Erythroblast (primary cell): Measurements from ENCODE around the gene EGR4.
A peak's percentile ranks its signal among the peaks of the same experiment; 100 is the strongest.

ENCODE experiments used
- DNase-seq, 2 experiments: peaks; one replicate each; lab custom pipeline; 2025; lab: John Stamatoyannopoulos, UW
- GATA1 ChIP-seq: IDR thresholded peaks from 2 replicates; pipeline ENCODE4 v1.6.1; 2011; ENCODE audit warnings: low read depth, mild to moderate bottlenecking, control low read depth, low read length, moderate library complexity
- POLR2A ChIP-seq: IDR thresholded peaks from 2 replicates; pipeline ENCODE4 v1.6.1; 2011; ENCODE audit warnings: mild to moderate bottlenecking, low read length

Gene EGR4

DNA sequence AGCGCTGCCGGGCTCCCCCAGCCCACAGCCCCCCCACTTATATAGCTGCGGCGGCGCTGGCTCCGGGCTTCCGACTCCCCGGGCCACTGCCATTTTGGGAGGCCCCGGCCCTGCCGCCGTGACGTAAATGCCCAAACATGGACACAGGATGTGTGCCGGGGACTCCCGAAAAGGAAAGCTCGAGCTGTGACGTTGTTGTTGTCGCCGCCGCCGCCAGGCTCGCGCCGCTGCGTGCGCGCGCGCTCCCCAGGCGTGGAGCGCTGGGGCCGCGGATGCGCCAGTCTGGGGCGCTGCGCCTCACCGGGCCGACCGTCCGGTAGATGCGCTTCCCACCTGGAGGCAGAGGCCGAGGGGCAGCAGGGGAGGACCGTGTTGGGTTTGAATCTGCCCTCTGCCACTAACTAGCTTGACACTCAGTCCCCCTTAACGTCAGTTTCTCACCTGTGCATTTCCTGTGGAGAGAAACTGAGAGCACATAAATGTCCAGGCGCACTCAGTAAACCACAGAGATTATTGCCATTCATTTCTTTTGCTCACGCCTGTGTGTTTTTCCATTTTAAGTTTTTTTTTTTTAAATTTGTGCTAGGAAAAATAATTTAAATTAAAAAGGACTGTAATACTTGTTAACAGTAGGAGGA, at the start of gene EGR4:
Gene EGR4 (minus strand): TSS at position 15 of the 638 bp plus-strand sequence. CDS start 231 bp downstream, outside the sequence.
- TF ChIP-seq POLR2A (no peak), GATA1 (no peak)
- peak; percentile 61 to 78 for DNase-seq

DNA sequence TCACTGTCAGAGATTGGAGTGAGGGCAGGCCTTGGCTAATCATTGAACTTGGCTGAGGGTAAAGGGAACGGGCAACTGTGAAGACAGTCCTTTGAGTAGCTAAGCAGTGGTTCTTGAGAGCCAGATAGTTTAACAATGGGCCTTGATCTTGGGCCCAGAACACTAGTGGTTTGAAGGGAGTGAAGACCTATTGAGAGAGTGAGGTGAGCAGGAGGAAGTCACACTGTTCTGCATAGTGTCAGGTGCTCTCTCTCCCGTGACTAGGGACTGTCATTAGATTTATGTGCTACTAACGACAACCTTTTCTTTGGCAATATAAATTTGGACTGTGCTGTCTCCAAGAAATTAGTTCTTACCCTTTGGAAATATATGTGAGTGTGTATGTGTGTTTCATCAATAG, 47.7 kb upstream of the EGR4 start:
- TF ChIP-seq GATA1, result no peak
- no peak for TF ChIP-seq POLR2A
- DNase-seq, result no peak

DNA sequence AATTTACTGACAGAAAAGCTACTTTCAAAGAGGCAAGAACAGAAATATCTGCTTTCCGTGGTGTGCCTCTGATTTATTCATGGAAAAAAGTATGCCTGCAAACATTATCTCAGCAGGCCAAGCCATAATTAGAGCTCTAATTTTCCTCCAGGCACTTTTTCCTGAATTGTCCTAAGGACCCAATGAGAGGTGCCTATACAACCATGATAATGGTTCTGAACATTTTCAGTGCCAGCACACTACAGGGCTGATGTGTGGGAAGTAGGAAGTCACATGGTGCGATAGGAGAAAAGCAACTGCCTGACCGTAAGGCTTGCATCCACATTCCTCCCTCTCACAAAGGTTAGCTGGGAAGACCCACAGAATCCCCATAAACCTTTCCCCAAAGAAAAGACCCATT, 45.9 kb upstream of the EGR4 start:
- TF ChIP-seq POLR2A (no peak), GATA1 (no peak)
- no peak for DNase-seq

DNA sequence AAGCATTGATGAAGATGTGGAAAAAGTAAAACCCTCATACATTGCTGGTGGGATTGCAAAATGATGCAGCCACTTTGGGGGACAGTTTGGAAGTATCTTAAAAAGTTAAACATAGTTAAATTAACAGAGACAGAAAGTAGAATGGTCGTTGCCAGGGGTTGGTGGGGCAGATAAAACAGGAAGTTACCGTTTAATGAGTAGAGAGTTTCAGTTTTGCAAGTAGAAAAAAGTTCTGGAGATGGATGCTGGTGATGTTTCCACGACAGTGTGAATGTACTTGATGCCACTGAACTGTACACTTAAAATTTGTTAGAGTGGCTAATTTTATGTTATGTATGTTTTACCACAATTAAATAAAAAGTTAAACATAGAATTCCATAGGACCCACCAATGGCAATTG, 44.5 kb upstream of the EGR4 start:
- DNase-seq, result no peak
- TF ChIP-seq POLR2A, result no peak

DNA sequence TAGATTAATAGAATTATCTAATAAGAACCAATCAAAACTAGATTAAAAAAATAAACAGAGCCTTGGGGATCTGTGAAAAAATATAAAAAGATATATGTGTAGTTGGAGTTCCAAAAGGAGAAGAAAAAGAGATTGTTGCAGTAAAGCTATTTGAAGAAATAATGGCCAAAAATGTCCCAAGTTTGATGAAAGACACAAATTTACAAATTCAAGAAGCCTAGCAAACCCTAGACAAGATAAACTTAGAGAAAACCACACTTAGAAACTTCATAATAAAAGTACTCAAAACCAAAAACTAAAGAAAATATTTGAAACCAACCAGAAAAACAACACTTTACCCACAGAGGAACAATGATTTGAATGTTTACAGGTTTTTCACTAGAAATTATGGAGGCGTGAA, 41.3 kb upstream of the EGR4 start:
- DNase-seq, result no peak
- no peak for TF ChIP-seq GATA1
- no peak for TF ChIP-seq POLR2A

DNA sequence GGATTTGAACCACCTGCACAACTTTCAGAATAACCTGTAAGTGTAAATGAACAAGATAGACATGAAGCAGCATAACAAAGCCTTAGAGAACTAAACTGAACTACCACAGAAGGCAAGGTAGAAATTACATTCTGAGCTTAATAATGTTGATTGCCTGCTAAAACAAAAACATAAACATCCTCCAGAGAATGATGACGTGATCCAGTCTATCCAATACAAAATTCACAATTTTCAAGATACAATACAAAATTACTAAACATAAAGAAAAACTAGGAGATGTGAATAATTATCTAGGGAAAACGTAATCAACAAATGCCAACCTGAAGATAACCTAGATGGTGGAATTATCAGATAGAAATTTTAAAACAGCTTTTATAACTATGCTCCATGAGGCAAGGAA, 40.7 kb upstream of the EGR4 start:
- no peak for TF ChIP-seq GATA1
- TF ChIP-seq POLR2A, result no peak
- DNase-seq, result no peak

DNA sequence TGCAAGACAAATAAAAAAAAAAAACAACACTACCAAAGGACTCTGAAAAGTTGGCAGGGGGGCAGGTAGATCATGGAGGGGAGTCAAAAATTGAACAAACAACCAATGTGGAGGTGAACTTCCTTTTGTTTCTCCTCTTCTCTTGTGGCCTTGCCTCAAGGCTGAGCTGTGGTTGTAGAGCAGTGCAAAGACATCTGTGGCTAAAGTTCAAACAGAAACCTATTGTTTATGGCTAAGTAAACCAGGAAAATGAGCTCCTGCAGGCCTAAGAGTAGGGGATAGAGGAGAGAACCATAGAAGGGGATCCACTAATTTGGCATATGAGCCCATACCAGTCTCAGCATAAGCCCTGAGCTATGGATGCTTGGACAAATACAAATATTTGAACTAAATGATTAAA, 40.2 kb upstream of the EGR4 start:
- no peak for DNase-seq
- TF ChIP-seq POLR2A (no peak), GATA1 (no peak)

DNA sequence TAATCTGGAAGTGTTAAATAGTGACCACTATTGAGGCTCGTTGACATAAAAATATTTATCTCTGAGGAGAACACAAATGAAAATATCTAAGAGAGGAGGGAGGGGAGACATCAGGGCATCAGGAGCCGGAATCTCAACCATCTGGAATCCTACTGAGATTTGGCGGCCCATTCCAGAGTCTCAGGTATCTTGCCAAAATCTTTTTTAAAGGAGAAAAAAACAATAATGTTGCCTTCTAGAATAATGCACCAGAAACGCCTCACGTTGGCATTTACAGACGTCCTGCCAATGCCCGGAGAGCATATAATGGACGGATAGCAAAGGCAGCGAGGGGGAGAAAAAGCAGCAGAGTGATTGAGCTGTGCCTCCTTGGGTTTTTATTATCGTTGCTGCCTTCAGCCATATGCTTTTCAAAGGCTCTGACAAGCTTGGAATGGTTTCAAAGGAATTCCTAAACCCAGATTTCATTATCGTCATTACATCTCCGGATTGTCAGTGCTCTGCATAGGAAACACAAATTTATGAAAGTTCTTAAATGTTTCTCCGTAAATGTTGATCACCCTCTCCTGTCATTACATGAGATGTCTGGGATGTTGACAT, 30.9 kb upstream of the EGR4 start:
- no peak for DNase-seq
- TF ChIP-seq POLR2A, result no peak
- no peak for TF ChIP-seq GATA1

DNA sequence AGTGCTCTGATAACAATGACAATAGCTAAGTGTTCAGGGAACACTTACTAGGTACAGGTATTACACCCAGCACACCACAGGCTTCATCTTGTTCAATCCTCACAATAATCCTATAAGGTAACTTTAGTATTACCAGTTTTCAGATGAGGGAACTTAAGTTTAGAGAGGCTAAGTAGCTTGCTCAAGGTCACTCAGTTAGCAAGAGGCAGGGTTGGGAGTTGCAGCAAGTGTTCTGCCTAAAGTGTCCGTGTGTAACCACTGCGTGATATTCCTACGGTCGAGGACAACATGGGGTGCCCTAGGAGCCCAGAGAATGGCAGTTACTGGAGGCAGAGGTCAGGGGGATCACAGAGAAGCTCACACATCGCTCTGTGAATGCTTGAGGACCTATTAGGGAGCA, 30.2 kb upstream of the EGR4 start:
- DNase-seq, result no peak

DNA sequence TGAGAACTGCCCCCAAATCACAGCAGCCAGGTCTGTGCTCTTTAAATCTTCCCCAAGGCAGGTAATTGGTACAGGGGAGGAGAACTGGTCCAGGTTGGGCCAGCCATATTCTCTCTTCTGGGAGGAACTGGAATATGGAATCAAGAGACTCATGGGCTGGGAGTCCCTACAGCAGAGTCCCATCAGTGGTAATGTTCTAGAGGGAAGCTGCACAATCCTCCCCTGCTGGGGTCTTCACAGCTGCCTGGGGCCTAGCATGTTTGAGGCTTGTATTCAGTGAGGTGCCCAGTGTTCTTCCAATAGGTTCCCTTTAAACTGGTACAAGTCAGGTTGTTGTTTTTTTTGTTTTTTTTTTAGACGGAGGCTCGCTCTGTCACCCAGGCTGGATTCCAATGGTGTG, 21.1 kb upstream of the EGR4 start:
- TF ChIP-seq GATA1, result no peak
- no peak for DNase-seq

More for the DNA sequence above, 30.2 kb upstream of the EGR4 start:
- TF ChIP-seq GATA1 (no peak), POLR2A (no peak)

DNA sequence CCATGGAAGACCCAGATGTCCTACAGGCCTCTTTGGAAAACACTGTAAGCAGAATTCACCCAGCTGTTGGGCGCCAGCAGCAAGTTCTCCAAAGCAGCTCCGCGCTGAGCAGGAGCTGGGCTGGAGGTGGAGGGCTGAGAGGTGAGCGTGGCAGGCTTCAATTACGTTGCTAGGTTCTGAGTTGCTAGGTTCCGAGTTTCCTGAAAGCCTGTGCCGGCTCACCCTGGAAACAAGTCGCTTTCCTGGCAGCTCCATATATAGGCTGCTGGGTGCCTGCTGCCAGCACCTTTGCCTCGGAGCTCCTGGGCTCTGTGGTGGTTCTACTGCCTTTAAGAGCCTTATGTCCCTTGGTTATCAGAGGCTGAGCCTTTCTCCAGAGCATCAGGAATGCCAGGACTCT, 14.4 kb upstream of the EGR4 start:
- TF ChIP-seq GATA1, result no peak
- TF ChIP-seq POLR2A, result no peak
- no peak for DNase-seq

DNA sequence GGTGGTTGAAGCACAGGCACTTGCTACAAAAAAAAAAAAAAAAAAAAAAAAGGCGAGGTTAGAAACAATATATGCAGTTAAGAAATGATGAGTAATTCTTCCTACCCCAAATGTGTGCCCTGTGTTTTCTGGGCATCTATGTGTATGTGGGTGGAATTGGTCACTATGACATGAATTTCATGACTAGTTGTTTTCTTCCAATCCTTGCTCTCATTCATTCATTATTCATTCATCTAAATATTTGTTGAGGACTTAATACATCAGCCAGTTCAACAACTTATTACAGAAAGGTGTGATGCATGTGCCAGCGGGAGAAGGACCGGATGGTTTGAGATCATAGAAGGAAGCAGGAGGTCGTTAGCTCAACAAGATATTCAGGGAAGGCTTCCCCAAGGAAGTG, 8.3 kb upstream of the EGR4 start:
- DNase-seq, result no peak
- TF ChIP-seq POLR2A (no peak), GATA1 (no peak)

DNA sequence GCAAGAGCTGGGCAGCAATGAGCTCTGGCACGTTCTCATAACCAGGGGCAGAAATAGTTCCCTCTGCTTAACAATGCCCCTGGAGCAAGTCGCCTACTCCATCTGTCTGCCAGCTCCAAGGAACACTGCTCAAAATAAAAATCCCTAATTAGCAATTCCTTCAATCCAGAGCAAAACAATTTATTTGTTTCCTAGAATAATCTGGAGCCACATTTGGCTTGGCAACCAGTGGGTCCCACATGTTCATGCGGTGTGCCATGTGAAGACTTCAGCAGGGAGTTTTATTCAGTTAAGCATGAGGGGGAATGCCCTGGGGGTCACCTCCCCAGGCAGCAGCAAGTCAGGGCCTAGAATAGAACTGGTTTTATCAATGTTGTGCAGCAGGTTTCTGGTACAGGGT, 7.6 kb upstream of the EGR4 start:
- no peak for DNase-seq
- TF ChIP-seq POLR2A (no peak), GATA1 (no peak)

DNA sequence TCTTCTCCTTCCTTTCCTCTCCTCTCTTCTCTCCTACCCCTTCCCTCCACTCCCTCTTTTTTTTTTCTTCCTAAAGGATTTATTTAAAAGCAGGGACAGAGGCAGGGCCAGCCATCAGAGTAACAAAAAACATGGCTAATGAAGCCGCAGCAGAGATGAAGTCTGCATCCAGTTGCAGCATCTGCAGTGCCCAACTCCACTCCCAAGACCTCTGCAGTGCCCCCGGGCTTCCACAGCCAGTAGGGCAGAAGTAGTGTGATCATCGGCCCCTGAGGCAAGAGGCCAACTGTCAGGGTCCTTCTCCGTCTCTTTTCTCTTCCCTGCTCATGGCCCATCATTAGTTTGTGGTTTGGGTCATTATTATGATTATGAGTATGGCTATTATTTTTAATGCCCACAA, 4.2 kb upstream of the EGR4 start:
- DNase-seq, result no peak
- no peak for TF ChIP-seq POLR2A
- TF ChIP-seq GATA1, result no peak

DNA sequence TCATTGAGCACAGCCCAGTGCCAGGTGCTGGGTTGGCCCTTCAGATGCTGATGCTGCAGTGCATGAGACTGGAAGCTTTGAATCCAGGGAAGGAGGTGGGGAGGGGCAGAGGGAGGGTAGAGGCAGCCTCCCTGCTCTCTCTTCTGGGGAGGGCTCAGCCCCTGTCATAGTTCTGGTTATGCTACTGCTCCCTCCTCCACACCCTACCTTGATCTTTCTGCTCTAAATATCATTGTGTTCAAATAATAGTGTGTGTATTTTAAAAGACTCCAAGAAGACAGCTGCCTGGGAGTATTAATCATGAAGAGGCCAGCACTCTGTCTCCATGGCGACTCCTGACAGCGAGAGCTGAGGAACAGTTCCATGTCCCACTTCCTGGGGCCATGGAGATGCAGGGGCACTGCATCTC, 3.8 kb upstream of the EGR4 start:
- TF ChIP-seq GATA1 (no peak), POLR2A (no peak)
- no peak for DNase-seq

DNA sequence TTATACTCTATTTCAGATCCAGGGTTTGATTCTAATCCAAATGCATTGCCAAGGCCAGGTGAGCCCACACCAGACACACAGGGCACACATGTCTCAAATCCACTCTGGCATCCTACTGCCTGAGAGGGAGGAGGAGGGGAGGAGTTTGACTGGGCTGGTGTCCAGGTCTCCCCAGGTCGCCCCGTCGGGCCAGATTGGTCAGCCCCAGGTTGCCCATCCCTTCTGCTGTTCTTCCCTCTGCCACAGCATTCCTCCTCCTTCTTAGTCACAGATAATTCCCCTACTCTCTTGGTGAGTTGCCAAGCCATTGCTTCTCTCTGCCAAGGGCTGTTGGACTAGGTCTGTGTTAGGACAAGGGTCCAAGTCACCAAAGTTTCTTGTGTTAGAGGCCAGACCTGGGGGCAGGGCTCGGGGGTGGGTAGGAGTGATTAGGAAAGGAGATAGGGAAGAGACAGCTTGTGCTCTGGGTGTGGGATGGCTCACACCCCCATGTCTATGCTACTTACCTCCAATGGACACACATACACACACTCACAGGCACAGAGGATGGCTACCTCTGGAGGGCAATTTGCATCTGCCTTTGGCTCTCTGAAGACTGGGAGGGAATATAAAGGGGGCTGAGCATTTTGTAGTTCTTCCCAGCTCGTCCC, 2.5 kb upstream of the EGR4 start:
- TF ChIP-seq GATA1 (no peak), POLR2A (no peak)
- DNase-seq, result no peak
